ENCODE measurements around the gene GFRA3. TPM values are rescaled to one million over a fixed set of nuclear protein-coding genes. Genes with fewer than 3 reads are reported as not detected.
A peak's percentile ranks its signal among the peaks of the same experiment; 100 is the strongest.

GFRA3 gene
- total and polyA plus RNA-seq, 5 donors from 2014 or later: not detected

GRCh38 chr5:138216799-138217198 is 57.6 kb downstream of the GFRA3 start:
- Histone ChIP-seq H3K27me3 (ENCODE audit: control insufficient read depth, insufficient read depth, low read length) (peaks cover 2% of the 10 kb centered on the region), H3K27ac (ENCODE audit: insufficient read depth, low read length, poor library complexity, severe bottlenecking) (no peak overlapping the region), H3K36me3 (ENCODE audit: control insufficient read depth, insufficient read depth, low read length) (no peaks in the 10 kb centered on the region), H3K9me3 (ENCODE audit: control insufficient read depth in 2 of 2, low read length in 2 of 2) (no peaks in the 10 kb centered on the region), H3K4me3 (ENCODE audit: low read depth, low read length) (no peak overlapping the region), H3K4me1 (ENCODE audit: control insufficient read depth, insufficient read depth, low read length, poor library complexity, severe bottlenecking) (peaks cover 15% of the 10 kb centered on the region)
- H3K9me3 Mint-ChIP-seq: no peaks in the 10 kb centered on the region
- ATAC-seq (ENCODE audit: low read depth in 2 of 2): no peak
- H3K4me1 Mint-ChIP-seq: peaks cover 2 to 18% (median 10%) of the 10 kb centered on the region in 4 donors
- no peak overlapping the region for H3K4me3 Mint-ChIP-seq
- DNase-seq: no peak
- H3K27me3 Mint-ChIP-seq: peaks cover 22% of the 10 kb centered on the region
- H3K27ac Mint-ChIP-seq: no peak overlapping the region
- H3K36me3 Mint-ChIP-seq: no peaks in the 10 kb centered on the region

DNA sequence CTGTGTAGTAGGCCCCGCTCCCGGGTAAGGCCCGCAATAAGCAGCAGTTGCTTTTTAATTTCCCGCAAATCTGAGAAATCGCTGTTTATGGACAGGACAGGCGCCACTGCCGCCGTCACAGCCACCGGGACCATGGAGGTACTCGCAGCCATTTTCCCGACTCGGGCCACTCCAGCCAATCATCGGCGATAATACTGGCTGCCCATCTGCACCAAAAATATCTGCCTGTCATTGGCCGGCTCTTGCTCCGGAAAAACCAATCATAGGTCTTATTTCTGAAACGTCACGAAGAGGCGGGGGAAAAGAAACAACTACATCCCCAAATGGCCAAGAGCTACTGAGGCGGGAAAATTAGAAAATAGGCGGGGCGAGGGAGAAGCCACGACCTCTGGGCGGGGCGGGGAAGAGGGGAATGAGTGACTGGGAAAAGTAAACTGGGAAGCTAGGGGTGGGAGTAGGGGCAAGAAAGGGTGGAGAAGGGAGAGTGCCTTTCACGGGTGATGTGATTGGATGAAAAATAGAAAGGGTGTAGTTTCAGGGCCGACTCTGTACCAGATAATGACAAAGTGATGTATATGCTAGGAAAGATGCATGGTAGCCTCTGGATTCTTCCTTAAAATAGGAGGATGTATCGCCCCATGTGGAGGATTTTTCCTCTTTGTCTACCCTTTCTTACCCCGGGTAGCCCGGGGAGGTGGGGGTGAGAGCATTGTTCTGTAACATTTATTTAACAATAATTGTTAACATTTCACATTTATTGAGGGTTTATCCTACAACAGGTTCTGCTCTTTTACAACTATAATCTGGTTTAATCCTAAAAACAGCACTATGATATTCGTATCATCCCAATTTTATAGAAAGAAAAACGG is 61.0 kb downstream of the GFRA3 start, which contains the start of gene CDC23:
Gene CDC23, minus strand, starts transcription at position 163 of the 869 bp plus-strand sequence. Its CDS starts 11 bp downstream, at position 152.
- peak within 1 kb of the TSS; percentile 97 to 99 (median 99) for H3K27ac Mint-ChIP-seq
- peaks cover 14% of the 10 kb centered on the region for H3K27me3 Mint-ChIP-seq
- H3K4me3 Mint-ChIP-seq: peak within 1 kb of the TSS; percentile 97 to 99 (median 98)
- peaks cover 10 to 28% (median 18%) of the 10 kb centered on the region in 4 donors for H3K4me1 Mint-ChIP-seq
- H3K9me3 Mint-ChIP-seq: no peaks in the 10 kb centered on the region
- Histone ChIP-seq H3K36me3 (ENCODE audit: control insufficient read depth, insufficient read depth, low read length) (peaks cover 3% of the 10 kb centered on the region), H3K27ac (ENCODE audit: insufficient read depth, low read length, poor library complexity, severe bottlenecking) (peak within 1 kb of the TSS; percentile 76), H3K27me3 (ENCODE audit: control insufficient read depth, insufficient read depth, low read length) (no peaks in the 10 kb centered on the region), H3K4me1 (ENCODE audit: control insufficient read depth, insufficient read depth, low read length, poor library complexity, severe bottlenecking) (peaks cover 27% of the 10 kb centered on the region), H3K9me3 (ENCODE audit: control insufficient read depth in 2 of 2, low read length in 2 of 2) (no peaks in the 10 kb centered on the region), H3K4me3 (ENCODE audit: low read depth, low read length) (peak within 1 kb of the TSS; percentile 98)
- DNase-seq: peak; percentile 89 to 97 (median 94)
- ATAC-seq (ENCODE audit: low read depth in 2 of 2): peak; percentile 97
- peaks cover 5% of the 10 kb centered on the region for H3K36me3 Mint-ChIP-seq

DNA sequence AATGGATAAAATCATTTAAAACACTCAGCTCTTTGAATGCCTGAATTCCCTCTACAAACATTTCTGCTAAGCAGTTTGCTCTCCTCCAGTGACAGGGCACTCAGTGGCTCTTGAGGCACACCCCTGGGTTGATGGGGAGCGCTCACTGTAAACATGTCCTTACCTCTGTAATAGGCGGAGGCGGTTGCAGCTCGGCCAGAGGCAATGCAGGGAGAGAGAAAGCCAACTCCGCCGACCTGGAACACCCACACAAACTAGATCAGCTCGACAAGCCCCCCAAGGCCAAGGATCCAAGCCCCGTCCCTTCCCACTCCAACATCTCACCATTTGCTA is 61.6 kb downstream of the GFRA3 start:
- peak overlapping the region; percentile 76 for H3K27ac ChIP-seq (ENCODE audit: insufficient read depth, low read length, poor library complexity, severe bottlenecking)
- Mint-ChIP-seq H3K9me3 (no peaks in the 10 kb centered on the region), H3K4me1 (peaks cover 11 to 30% (median 22%) of the 10 kb centered on the region in 4 donors), H3K27ac (peak overlapping the region; percentile 97 to 99 (median 99)), H3K4me3 (peak overlapping the region; percentile 97 to 99 (median 98)), H3K36me3 (peaks cover 8% of the 10 kb centered on the region), H3K27me3 (peaks cover 11% of the 10 kb centered on the region)
- ATAC-seq (ENCODE audit: low read depth in 2 of 2) (peak; percentile 10 to 13), DNase-seq (peak in 1 of 3 donors; percentile 41)
- no peaks in the 10 kb centered on the region for H3K9me3 ChIP-seq (ENCODE audit: control insufficient read depth in 2 of 2, low read length in 2 of 2)
- H3K36me3 ChIP-seq (ENCODE audit: control insufficient read depth, insufficient read depth, low read length): peaks cover 3% of the 10 kb centered on the region
- H3K4me1 ChIP-seq (ENCODE audit: control insufficient read depth, insufficient read depth, low read length, poor library complexity, severe bottlenecking): peaks cover 27% of the 10 kb centered on the region
- peak overlapping the region; percentile 98 for H3K4me3 ChIP-seq (ENCODE audit: low read depth, low read length)
- no peaks in the 10 kb centered on the region for H3K27me3 ChIP-seq (ENCODE audit: control insufficient read depth, insufficient read depth, low read length)

- no peaks in the 10 kb centered on the region for H3K27me3 ChIP-seq (ENCODE audit: control insufficient read depth, insufficient read depth, low read length)
- H3K4me3 ChIP-seq (ENCODE audit: low read depth, low read length): no peak overlapping the region
- no peaks in the 10 kb centered on the region for H3K9me3 ChIP-seq (ENCODE audit: control insufficient read depth in 2 of 2, low read length in 2 of 2)
- Mint-ChIP-seq H3K27me3 (no peaks in the 10 kb centered on the region), H3K9me3 (no peaks in the 10 kb centered on the region), H3K36me3 (peaks cover 8% of the 10 kb centered on the region), H3K4me3 (peak overlapping the region; percentile 35 to 86 (median 44)), H3K4me1 (peaks cover 11 to 30% (median 22%) of the 10 kb centered on the region in 4 donors), H3K27ac (peak overlapping the region in 1 of 3 donors; percentile 79)
- peaks cover 8% of the 10 kb centered on the region for H3K36me3 ChIP-seq (ENCODE audit: control insufficient read depth, insufficient read depth, low read length)
- DNase-seq (no peak), ATAC-seq (ENCODE audit: low read depth in 2 of 2) (no peak)
- no peak overlapping the region for H3K27ac ChIP-seq (ENCODE audit: insufficient read depth, low read length, poor library complexity, severe bottlenecking)
- H3K4me1 ChIP-seq (ENCODE audit: control insufficient read depth, insufficient read depth, low read length, poor library complexity, severe bottlenecking): peaks cover 27% of the 10 kb centered on the region
Observed at GRCh38 chr5:138210985-138211384, 63.4 kb downstream of the GFRA3 start.

Other genes with a start within 250 kb of the GFRA3 start
- gene FAM13B, start 241.5 kb downstream of the GFRA3 start, total RNA-seq: 65.8 TPM
- gene FAM13B, start 241.5 kb downstream of the GFRA3 start, polyA plus RNA-seq: 10 to 100 TPM; 18.3 to 23.6 (median 19.8) TPM
- gene WNT8A, start 190.6 kb downstream of the GFRA3 start, total RNA-seq: not detected
- gene WNT8A, start 190.6 kb downstream of the GFRA3 start, polyA plus RNA-seq: not detected
- not detected for gene NME5, start 135.2 kb downstream of the GFRA3 start, total RNA-seq
- not detected for gene NME5, start 135.2 kb downstream of the GFRA3 start, polyA plus RNA-seq
- gene BRD8, start 96.0 kb downstream of the GFRA3 start, total RNA-seq: 20.9 TPM
- gene BRD8, start 96.0 kb downstream of the GFRA3 start, polyA plus RNA-seq: 10 to 100 TPM; 19.5 to 32.9 (median 21.4) TPM
- gene KIF20A, start 95.5 kb downstream of the GFRA3 start, total RNA-seq: 0.91 TPM
- gene KIF20A, start 95.5 kb downstream of the GFRA3 start, polyA plus RNA-seq: 1 to 10 TPM in 1 of 4 donors, under 1 TPM in 3; 0.29 to 1.1 (median 0.45) TPM
- 19.4 TPM for gene CDC23, start 61.3 kb downstream of the GFRA3 start, total RNA-seq
- gene CDC23, start 61.3 kb downstream of the GFRA3 start, polyA plus RNA-seq: 10 to 100 TPM; 14.7 to 28.5 (median 24.4) TPM
- 0.37 TPM for gene CDC25C, start 57.2 kb upstream of the GFRA3 start, total RNA-seq
- gene CDC25C, start 57.2 kb upstream of the GFRA3 start, polyA plus RNA-seq: under 1 TPM in 3 of 4 donors, not detected in 1; 0.22 to 0.64 (median 0.27) TPM
- 57.0 TPM for gene FAM53C, start 63.6 kb upstream of the GFRA3 start, total RNA-seq
- 10 to 100 TPM; 20.4 to 28.9 (median 24.6) TPM for gene FAM53C, start 63.6 kb upstream of the GFRA3 start, polyA plus RNA-seq
- gene KDM3B, start 78.1 kb upstream of the GFRA3 start, total RNA-seq: 77.1 TPM
- 10 to 100 TPM; 12.8 to 15.4 (median 13.5) TPM for gene KDM3B, start 78.1 kb upstream of the GFRA3 start, polyA plus RNA-seq
- gene REEP2, start 164.4 kb upstream of the GFRA3 start, total RNA-seq: not detected
- gene REEP2, start 164.4 kb upstream of the GFRA3 start, polyA plus RNA-seq: under 1 TPM in 2 of 4 donors, not detected in 2; 0.21 to 0.52 TPM
- 19.0 TPM for gene EGR1, start 190.9 kb upstream of the GFRA3 start, total RNA-seq
- gene EGR1, start 190.9 kb upstream of the GFRA3 start, polyA plus RNA-seq: 1 to 10 TPM in 2 of 4 donors, under 1 TPM in 2; 0.38 to 1.1 (median 0.84) TPM

Measured in CD4-positive, CD25-positive, alpha-beta regulatory T cell (primary cell).